HG03108 (cell line): ENCODE results near the gene TTK.

Experiments used
- ATAC-seq: cut with Tn5 transposase; IDR thresholded peaks from one replicate; pipeline ENCODE4 v1.9.1; 2021; ENCODE audit warnings: moderate library complexity; ENCODE audit not compliant: unreplicated experiment

The TTK gene

GRCh38 chr6:80004173-80005072 lies at the start of gene TTK:
Gene TTK, plus strand, starts transcription at chr6:80004649. Its CDS starts 1,195 bp downstream, at chr6:80005844.
- ATAC-seq, result peak; percentile 100

GRCh38 chr6:79954849-79955248 lies 49.6 kb upstream of the TTK start:
- no peak for ATAC-seq

- no peak for ATAC-seq
Observed at GRCh38 chr6:79964607-79965081, 39.8 kb upstream of the TTK start.

- ATAC-seq, result no peak
Observed at GRCh38 chr6:79967178-79967577, 37.3 kb upstream of the TTK start.

- ATAC-seq, result no peak
Observed at GRCh38 chr6:79969784-79970183, 34.7 kb upstream of the TTK start.

GRCh38 chr6:79971193-79971592 lies 33.3 kb upstream of the TTK start:
- no peak for ATAC-seq

GRCh38 chr6:79981652-79982051 lies 22.8 kb upstream of the TTK start:
- no peak for ATAC-seq

GRCh38 chr6:79984261-79984660 lies 20.2 kb upstream of the TTK start:
- ATAC-seq, result no peak

- ATAC-seq, result no peak
Observed at GRCh38 chr6:79985128-79985527, 19.3 kb upstream of the TTK start.

GRCh38 chr6:79989641-79990040 lies 14.8 kb upstream of the TTK start:
- no peak for ATAC-seq

GRCh38 chr6:79993012-79993910 lies 11.2 kb upstream of the TTK start:
- ATAC-seq, result no peak

GRCh38 chr6:79993911-79994309 lies 10.5 kb upstream of the TTK start:
- ATAC-seq, result no peak

- no peak for ATAC-seq
Observed at GRCh38 chr6:79997728-79998127, 6.7 kb upstream of the TTK start.

GRCh38 chr6:80001337-80001736 lies 3.1 kb upstream of the TTK start:
- no peak for ATAC-seq

GRCh38 chr6:80003826-80004172 lies 650 bp upstream of the TTK start:
- ATAC-seq, result peak; percentile 3

GRCh38 chr6:80005406-80005805 lies 957 bp downstream of the TTK start:
- no peak for ATAC-seq

- ATAC-seq, result no peak
Observed at GRCh38 chr6:80006541-80006940, 2.1 kb downstream of the TTK start.

GRCh38 chr6:80009531-80009930 lies 5.1 kb downstream of the TTK start:
- no peak for ATAC-seq

- ATAC-seq, result no peak
Observed at GRCh38 chr6:80010288-80010687, 5.8 kb downstream of the TTK start.

GRCh38 chr6:80015839-80016435 lies 11.5 kb downstream of the TTK start:
- ATAC-seq, result no peak

- ATAC-seq, result no peak
Observed at GRCh38 chr6:80020381-80021120, 16.1 kb downstream of the TTK start.
